ENCODE measurements around the gene PLXNC1.

The PLXNC1 gene

GRCh38 chr12:94193168-94193567 lies 44.8 kb downstream of the PLXNC1 start:
- H3K27me3 ChIP-seq (ENCODE audit: control insufficient read depth, insufficient read depth, low read length) = peaks cover 13% of the 10 kb centered on the region
- no peak overlapping the region for H3K9ac ChIP-seq (ENCODE audit: low read length)
- H3K27ac ChIP-seq (ENCODE audit: low read depth, low read length) = no peak overlapping the region
- no peaks in the 10 kb centered on the region for H3K36me3 ChIP-seq (ENCODE audit: control insufficient read depth, insufficient read depth, low read length)
- peaks cover 5% of the 10 kb centered on the region; the same call in 1 of the 2 replicates for H3K9me3 ChIP-seq (ENCODE audit: control insufficient read depth, insufficient read depth, low read depth, low read length)
- no peaks in the 10 kb centered on the region for H3K4me1 ChIP-seq (ENCODE audit: control insufficient read depth, insufficient read depth, low read length)
- H3K4me3 ChIP-seq (ENCODE audit: low read depth, low read length) = no peak overlapping the region

GRCh38 chr12:94195483-94195882 lies 47.1 kb downstream of the PLXNC1 start:
- H3K4me1 ChIP-seq (ENCODE audit: control insufficient read depth, insufficient read depth, low read length) = no peaks in the 10 kb centered on the region
- H3K9me3 ChIP-seq (ENCODE audit: control insufficient read depth, insufficient read depth, low read depth, low read length) = peaks cover 5% of the 10 kb centered on the region; the same call in 1 of the 2 replicates
- 0 out of 2 replicates have a peak, but pooled peaks cover 3% of the 10 kb centered on the region for H3K27me3 ChIP-seq (ENCODE audit: control insufficient read depth, insufficient read depth, low read length)
- no peak overlapping the region for H3K9ac ChIP-seq (ENCODE audit: low read length)
- H3K27ac ChIP-seq (ENCODE audit: low read depth, low read length) = no peak overlapping the region
- no peak overlapping the region for H3K4me3 ChIP-seq (ENCODE audit: low read depth, low read length)
- H3K36me3 ChIP-seq (ENCODE audit: control insufficient read depth, insufficient read depth, low read length) = no peaks in the 10 kb centered on the region

GRCh38 chr12:94198469-94198868 lies 50.1 kb downstream of the PLXNC1 start:
- peaks cover 1% of the 10 kb centered on the region; the same call in 1 of the 2 replicates for H3K4me1 ChIP-seq (ENCODE audit: control insufficient read depth, insufficient read depth, low read length)
- no peaks in the 10 kb centered on the region for H3K27me3 ChIP-seq (ENCODE audit: control insufficient read depth, insufficient read depth, low read length)
- no peak overlapping the region for H3K4me3 ChIP-seq (ENCODE audit: low read depth, low read length)
- H3K36me3 ChIP-seq (ENCODE audit: control insufficient read depth, insufficient read depth, low read length) = no peaks in the 10 kb centered on the region
- no peak overlapping the region for H3K9ac ChIP-seq (ENCODE audit: low read length)
- peaks cover 2% of the 10 kb centered on the region; the same call in 1 of the 2 replicates for H3K9me3 ChIP-seq (ENCODE audit: control insufficient read depth, insufficient read depth, low read depth, low read length)
- no peak overlapping the region for H3K27ac ChIP-seq (ENCODE audit: low read depth, low read length)

- Histone ChIP-seq H3K9ac (ENCODE audit: low read length) (no peak overlapping the region), H3K27ac (ENCODE audit: low read depth, low read length) (no peak overlapping the region), H3K27me3 (ENCODE audit: control insufficient read depth, insufficient read depth, low read length) (no peaks in the 10 kb centered on the region), H3K9me3 (ENCODE audit: control insufficient read depth, insufficient read depth, low read depth, low read length) (peaks cover 6% of the 10 kb centered on the region; the same call in 1 of the 2 replicates), H3K4me3 (ENCODE audit: low read depth, low read length) (no peak overlapping the region), H3K36me3 (ENCODE audit: control insufficient read depth, insufficient read depth, low read length) (no peaks in the 10 kb centered on the region), H3K4me1 (ENCODE audit: control insufficient read depth, insufficient read depth, low read length) (peaks cover 5% of the 10 kb centered on the region; the same call in 1 of the 2 replicates)
Measured at GRCh38 chr12:94198872-94199271, 50.5 kb downstream of the PLXNC1 start.

DNA sequence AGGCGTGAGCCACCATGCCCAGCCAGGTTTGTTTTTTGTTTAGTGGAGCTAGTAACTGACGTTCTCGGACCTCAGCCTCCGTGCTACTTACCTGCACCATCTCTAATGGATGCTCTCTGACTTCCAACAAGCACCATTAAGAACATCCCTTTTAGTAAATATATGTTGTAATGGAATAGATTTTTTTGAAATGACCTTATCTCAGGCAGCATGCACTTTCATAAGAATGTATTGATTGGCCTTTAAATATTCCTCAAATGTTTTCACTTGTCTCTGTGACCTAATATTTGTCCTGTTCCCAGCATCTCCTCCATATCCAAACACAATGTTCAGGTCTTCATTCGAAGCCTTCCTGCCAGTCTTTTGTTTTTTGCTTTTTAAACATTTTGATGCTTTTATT lies 51.7 kb downstream of the PLXNC1 start:
- H3K9me3 ChIP-seq (ENCODE audit: control insufficient read depth, insufficient read depth, low read depth, low read length) = peaks cover 9% of the 10 kb centered on the region
- H3K4me3 ChIP-seq (ENCODE audit: low read depth, low read length) = no peak overlapping the region
- no peak overlapping the region for H3K9ac ChIP-seq (ENCODE audit: low read length)
- H3K27me3 ChIP-seq (ENCODE audit: control insufficient read depth, insufficient read depth, low read length) = no peaks in the 10 kb centered on the region
- H3K4me1 ChIP-seq (ENCODE audit: control insufficient read depth, insufficient read depth, low read length) = peaks cover 8% of the 10 kb centered on the region; the same call in 1 of the 2 replicates
- H3K27ac ChIP-seq (ENCODE audit: low read depth, low read length) = no peak overlapping the region
- no peaks in the 10 kb centered on the region for H3K36me3 ChIP-seq (ENCODE audit: control insufficient read depth, insufficient read depth, low read length)

GRCh38 chr12:94200695-94201094 lies 52.3 kb downstream of the PLXNC1 start:
- peaks cover 8% of the 10 kb centered on the region; the same call in 1 of the 2 replicates for H3K4me1 ChIP-seq (ENCODE audit: control insufficient read depth, insufficient read depth, low read length)
- H3K4me3 ChIP-seq (ENCODE audit: low read depth, low read length) = no peak overlapping the region
- H3K27ac ChIP-seq (ENCODE audit: low read depth, low read length) = no peak overlapping the region
- H3K9ac ChIP-seq (ENCODE audit: low read length) = no peak overlapping the region
- H3K9me3 ChIP-seq (ENCODE audit: control insufficient read depth, insufficient read depth, low read depth, low read length) = peaks cover 9% of the 10 kb centered on the region
- no peaks in the 10 kb centered on the region for H3K36me3 ChIP-seq (ENCODE audit: control insufficient read depth, insufficient read depth, low read length)
- no peaks in the 10 kb centered on the region for H3K27me3 ChIP-seq (ENCODE audit: control insufficient read depth, insufficient read depth, low read length)

DNA sequence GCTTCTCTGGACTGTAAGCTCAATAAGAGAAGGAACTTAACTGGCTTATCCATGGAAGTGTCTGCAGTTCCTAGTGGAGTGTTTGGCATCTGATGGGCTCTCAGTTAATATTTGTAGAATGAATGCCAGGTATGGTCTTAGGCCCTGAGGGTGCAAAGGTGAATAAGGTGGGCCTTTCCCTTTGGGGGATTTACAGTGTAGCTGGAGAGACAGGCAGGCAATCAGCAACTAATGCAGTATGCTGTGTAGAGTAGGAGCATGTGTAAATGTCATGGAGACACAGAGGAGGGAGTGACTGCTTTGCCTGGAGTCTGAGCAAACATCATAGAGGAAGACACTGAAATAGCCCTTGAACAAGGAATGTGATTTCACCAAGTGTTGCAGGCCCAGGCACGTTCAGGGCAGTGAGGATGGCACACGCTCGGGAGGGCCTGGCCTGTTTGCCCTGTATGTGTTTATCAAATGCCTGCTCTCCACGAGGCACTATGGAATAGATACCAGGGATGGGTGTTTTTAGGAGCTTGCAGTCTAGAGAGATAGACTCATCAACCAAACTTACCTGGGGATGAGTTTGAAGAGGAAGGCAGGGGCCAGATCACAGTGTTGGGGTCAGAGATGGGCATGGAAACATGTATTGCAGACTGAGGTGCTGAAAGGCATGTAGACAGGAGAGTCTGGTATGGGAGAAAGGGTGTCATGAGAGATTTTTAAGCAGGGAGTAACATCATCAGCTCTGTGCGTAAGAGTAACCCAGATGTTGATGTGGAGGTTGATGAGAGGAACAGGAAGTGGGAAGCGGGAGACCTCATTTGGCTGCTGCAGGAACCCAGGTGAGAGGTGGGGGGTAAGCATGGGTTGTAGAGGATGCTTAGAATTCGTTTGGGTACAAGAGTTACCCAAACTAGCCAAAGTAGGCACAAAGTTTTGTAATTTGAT lies 54.1 kb downstream of the PLXNC1 start:
- no peak overlapping the region for H3K27ac ChIP-seq (ENCODE audit: low read depth, low read length)
- no peak overlapping the region for H3K4me3 ChIP-seq (ENCODE audit: low read depth, low read length)
- H3K36me3 ChIP-seq (ENCODE audit: control insufficient read depth, insufficient read depth, low read length) = no peaks in the 10 kb centered on the region
- H3K4me1 ChIP-seq (ENCODE audit: control insufficient read depth, insufficient read depth, low read length) = peaks cover 8% of the 10 kb centered on the region; the same call in 1 of the 2 replicates
- peaks cover 9% of the 10 kb centered on the region for H3K9me3 ChIP-seq (ENCODE audit: control insufficient read depth, insufficient read depth, low read depth, low read length)
- no peaks in the 10 kb centered on the region for H3K27me3 ChIP-seq (ENCODE audit: control insufficient read depth, insufficient read depth, low read length)
- no peak overlapping the region for H3K9ac ChIP-seq (ENCODE audit: low read length)

DNA sequence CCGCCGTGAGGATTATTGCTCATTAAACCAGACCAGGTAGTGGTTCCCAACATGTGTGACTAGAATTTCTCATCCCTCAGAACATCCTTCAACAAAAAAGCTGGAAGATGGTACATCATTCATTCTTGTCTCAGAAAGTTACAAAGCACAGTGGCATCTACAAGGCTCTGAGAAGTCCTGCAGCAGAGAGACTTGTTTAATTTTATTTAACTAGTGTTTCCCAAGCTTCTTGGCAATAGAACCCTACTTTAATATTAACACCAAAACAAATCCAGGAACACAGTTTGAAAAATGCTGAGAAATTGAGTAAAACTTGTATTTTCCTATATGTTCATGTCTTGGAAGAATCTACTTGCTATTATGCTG lies 54.8 kb downstream of the PLXNC1 start:
- no peak overlapping the region for H3K27ac ChIP-seq (ENCODE audit: low read depth, low read length)
- H3K9me3 ChIP-seq (ENCODE audit: control insufficient read depth, insufficient read depth, low read depth, low read length) = peaks cover 9% of the 10 kb centered on the region
- no peak overlapping the region for H3K9ac ChIP-seq (ENCODE audit: low read length)
- no peaks in the 10 kb centered on the region for H3K27me3 ChIP-seq (ENCODE audit: control insufficient read depth, insufficient read depth, low read length)
- no peaks in the 10 kb centered on the region for H3K36me3 ChIP-seq (ENCODE audit: control insufficient read depth, insufficient read depth, low read length)
- H3K4me1 ChIP-seq (ENCODE audit: control insufficient read depth, insufficient read depth, low read length) = peaks cover 8% of the 10 kb centered on the region; the same call in 1 of the 2 replicates
- no peak overlapping the region for H3K4me3 ChIP-seq (ENCODE audit: low read depth, low read length)

- Histone ChIP-seq H3K9me3 (ENCODE audit: control insufficient read depth, insufficient read depth, low read depth, low read length) (peaks cover 9% of the 10 kb centered on the region), H3K27me3 (ENCODE audit: control insufficient read depth, insufficient read depth, low read length) (no peaks in the 10 kb centered on the region), H3K9ac (ENCODE audit: low read length) (no peak overlapping the region), H3K36me3 (ENCODE audit: control insufficient read depth, insufficient read depth, low read length) (no peaks in the 10 kb centered on the region), H3K4me1 (ENCODE audit: control insufficient read depth, insufficient read depth, low read length) (peaks cover 8% of the 10 kb centered on the region; the same call in 1 of the 2 replicates), H3K4me3 (ENCODE audit: low read depth, low read length) (no peak overlapping the region), H3K27ac (ENCODE audit: low read depth, low read length) (no peak overlapping the region)
Measured at GRCh38 chr12:94203796-94204195, 55.4 kb downstream of the PLXNC1 start.

DNA sequence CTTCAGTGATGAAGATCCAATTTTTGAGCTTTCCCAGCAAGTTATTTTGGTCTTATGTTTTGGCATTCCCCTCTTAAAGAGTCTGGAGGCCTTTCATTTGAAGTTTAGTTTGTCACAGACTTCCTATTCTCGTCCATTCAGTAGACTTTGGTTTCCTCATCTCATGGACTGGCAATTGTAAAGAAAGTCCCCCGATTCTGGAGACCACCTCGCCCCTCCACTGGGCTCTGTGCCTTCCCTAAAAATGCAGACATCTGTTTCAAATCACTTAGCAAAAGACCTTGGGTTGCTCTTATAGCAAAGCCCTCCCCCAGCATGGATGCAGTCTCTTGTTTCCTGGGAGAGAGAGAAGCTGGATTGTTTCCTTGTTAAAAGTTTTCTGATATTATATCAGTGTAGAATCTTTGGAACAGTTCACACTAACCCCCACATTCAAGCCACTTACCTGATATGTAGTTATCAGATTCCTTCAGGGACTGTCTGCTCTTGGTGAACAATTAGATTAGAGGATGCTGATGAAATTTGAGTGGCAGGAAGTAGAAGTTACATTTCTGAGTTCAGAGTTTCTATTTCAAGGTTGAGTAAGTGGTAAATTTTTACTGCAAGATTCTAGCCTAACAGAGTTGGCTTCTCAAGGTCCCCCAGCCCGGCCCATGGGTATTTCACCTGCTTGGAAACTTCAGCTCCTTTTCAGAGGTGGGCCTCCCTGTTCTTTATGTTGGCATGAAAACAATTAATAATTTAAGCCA lies 56.3 kb downstream of the PLXNC1 start:
- Histone ChIP-seq H3K4me1 (ENCODE audit: control insufficient read depth, insufficient read depth, low read length) (peaks cover 8% of the 10 kb centered on the region; the same call in 1 of the 2 replicates), H3K27me3 (ENCODE audit: control insufficient read depth, insufficient read depth, low read length) (no peaks in the 10 kb centered on the region), H3K36me3 (ENCODE audit: control insufficient read depth, insufficient read depth, low read length) (no peaks in the 10 kb centered on the region), H3K9me3 (ENCODE audit: control insufficient read depth, insufficient read depth, low read depth, low read length) (peaks cover 9% of the 10 kb centered on the region), H3K4me3 (ENCODE audit: low read depth, low read length) (no peak overlapping the region), H3K9ac (ENCODE audit: low read length) (no peak overlapping the region), H3K27ac (ENCODE audit: low read depth, low read length) (no peak overlapping the region)

- no peak overlapping the region for H3K27ac ChIP-seq (ENCODE audit: low read depth, low read length)
- peaks cover 8% of the 10 kb centered on the region; the same call in 1 of the 2 replicates for H3K4me1 ChIP-seq (ENCODE audit: control insufficient read depth, insufficient read depth, low read length)
- H3K36me3 ChIP-seq (ENCODE audit: control insufficient read depth, insufficient read depth, low read length) = no peaks in the 10 kb centered on the region
- no peak overlapping the region for H3K9ac ChIP-seq (ENCODE audit: low read length)
- H3K9me3 ChIP-seq (ENCODE audit: control insufficient read depth, insufficient read depth, low read depth, low read length) = peaks cover 9% of the 10 kb centered on the region
- H3K27me3 ChIP-seq (ENCODE audit: control insufficient read depth, insufficient read depth, low read length) = no peaks in the 10 kb centered on the region
- no peak overlapping the region for H3K4me3 ChIP-seq (ENCODE audit: low read depth, low read length)
Measured at GRCh38 chr12:94205822-94206221, 57.4 kb downstream of the PLXNC1 start.
